Glomerular visceral epithelial cell (primary cell): ENCODE measurements around the gene IPPK.

Source experiments
- DNase-seq: peaks from one replicate; pipeline ENCODE4 v3.0.0-alpha.2; 2016; ENCODE audit errors: extremely low spot score

The IPPK gene, protein sequence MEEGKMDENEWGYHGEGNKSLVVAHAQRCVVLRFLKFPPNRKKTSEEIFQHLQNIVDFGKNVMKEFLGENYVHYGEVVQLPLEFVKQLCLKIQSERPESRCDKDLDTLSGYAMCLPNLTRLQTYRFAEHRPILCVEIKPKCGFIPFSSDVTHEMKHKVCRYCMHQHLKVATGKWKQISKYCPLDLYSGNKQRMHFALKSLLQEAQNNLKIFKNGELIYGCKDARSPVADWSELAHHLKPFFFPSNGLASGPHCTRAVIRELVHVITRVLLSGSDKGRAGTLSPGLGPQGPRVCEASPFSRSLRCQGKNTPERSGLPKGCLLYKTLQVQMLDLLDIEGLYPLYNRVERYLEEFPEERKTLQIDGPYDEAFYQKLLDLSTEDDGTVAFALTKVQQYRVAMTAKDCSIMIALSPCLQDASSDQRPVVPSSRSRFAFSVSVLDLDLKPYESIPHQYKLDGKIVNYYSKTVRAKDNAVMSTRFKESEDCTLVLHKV

DNA sequence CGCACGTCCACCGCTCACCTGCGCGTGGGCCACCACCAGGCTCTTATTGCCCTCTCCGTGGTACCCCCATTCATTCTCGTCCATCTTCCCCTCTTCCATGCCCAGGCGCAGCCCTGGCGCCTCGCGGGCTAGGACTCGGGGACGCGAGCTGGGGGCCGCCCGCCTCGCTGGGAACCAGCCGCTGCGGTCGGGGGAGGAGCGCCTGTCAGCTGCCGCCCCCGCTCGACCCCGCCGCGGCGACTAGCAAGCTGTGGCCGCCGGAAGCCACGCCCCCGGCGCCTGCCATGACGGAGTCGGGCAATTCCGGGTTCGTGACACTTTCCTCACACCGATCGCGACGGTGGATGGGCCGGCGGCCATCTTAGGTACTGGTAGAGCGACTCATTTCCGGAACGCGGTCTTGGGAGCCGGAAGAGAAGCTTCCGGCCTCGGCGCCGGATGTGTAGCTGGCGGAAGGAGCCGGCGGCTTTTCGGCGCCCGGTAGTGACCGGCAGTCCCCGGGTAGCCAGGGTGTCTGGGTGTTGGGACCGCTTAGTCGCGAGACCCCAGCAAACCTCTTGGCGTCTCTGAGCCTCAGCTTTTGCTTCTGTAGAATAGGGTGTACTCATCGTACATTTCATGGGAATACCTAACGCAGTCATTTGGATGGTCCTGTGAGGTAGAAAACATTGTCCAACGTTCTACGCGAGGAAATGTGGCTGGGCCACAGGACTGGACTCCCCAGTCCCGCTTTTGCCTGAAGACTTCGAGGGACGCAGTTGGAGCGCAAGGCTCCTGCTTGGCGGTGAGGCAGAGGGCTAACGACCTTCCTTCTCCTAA, at the start of gene IPPK:
TSS of gene IPPK (minus strand) at position 242 of the 819 bp plus-strand sequence. CDS start at position 99, 143 bp downstream.
- DNase-seq = peak; percentile 99

DNA sequence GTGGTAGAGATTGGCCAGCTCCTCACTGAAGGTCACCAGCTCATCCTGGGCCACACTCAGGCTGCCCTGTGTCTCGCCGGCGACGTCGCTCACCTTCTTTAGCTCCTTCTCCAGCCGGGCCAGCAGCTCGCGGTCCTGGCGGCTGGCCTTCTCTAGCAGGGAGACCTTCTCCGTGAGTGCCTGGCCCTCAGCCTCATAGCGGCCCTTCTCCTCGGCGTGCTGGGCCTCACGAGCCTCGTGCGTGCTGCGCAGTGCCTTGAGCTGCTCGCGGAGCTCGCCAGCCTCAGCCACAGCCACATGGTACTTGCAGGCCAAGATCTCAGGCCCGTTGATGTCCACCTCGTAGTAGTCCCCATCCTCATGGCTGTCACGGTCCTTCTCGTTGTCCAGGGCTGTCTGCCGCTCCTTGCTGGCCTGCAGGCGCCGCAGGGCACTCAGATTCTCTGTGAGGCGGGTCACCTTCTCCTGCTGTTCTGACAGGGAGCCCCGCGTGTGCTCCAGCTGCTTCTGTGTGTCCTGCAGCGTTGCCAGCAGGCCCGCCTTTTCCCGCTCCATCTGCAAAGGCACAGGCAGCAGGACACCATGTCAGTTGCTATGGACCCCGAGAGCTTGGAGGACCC, 49.2 kb upstream of the IPPK start:
- DNase-seq = no peak

DNA sequence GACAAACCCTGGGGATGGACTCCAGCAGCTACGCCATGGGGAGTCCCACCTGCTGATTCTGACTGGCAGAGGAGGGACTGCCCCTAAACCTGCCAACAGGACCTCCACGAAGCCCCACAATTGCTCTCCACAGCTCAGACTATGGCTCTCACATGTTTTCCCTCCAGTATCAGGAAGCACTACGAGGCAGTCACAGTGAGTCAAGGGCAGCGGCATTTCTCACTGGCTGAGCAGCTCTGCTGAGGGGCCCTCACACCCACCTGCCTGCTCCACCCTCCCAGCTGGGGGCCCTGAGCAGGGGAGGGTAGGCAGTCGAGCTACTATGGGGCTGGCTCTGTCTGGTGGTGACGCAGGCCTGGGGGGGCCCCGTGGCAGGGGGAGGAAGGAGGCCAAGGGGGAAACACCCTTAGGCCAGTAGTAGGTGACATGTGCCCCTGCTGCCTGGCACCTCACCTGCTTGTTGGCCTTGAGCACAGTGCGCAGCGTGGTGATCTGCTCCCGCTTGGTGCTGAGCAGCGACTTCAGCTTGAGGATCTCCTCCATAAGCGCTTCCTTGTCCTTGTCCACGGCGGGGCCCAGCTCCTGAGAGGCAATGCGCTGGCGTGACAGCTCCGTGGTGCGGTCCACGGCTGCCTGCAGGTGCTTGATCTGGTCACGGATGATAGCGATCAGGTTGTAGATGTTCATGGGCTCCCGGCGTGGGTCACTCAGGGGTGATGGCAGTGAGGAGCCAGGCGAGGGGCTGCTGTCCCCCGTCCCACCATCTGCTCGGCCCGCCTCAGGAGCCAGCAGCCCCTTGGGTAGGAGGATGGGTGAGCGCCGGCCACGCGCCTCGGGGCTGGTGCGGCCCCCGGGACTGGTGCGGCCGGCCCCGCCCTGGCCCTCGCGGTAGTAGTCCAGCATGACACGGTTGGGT, 48.4 kb upstream of the IPPK start:
- DNase-seq = no peak

DNA sequence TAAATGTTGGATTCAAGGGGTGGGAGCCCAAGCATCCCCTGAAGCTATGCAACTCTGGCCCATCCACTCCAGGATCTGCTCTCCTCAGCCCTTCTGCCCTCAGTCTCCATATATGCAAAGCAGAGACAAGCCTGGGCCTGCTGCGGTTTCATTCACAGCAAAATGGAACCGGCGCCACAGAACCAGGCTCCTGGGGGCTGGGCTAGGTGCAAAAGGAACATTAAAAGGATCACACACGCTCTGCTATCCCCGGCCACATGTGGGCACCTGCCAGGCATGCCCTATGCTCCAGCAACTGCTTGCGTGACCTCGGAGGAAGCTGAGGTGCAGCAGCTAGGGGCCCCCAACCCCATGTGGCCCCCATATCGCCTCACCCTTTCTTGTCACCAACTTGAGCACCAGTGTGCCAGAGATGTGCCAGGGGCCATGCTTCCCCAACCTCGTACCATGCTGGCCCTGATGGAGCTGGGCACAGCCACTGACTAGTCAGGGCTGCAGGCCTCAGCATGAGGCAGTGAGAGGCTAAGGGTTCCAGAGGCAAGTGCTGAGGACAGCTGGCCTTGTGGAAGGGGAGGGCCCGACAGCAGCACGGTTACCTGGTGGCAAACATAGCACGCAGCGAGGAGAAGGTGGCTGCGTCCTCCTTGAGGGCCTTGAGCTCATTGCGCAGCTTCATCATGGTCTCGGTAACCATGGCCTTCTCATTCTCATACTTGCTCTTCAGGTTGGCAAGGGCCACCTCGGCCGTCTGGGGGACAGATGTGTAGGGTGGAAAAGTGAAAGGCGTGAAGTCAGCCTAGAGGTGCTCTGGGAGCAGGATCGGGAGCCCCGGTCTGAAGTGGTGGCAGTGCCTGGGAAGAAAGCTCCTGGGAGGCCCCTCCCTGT, 47.5 kb upstream of the IPPK start:
- DNase-seq = no peak

DNA sequence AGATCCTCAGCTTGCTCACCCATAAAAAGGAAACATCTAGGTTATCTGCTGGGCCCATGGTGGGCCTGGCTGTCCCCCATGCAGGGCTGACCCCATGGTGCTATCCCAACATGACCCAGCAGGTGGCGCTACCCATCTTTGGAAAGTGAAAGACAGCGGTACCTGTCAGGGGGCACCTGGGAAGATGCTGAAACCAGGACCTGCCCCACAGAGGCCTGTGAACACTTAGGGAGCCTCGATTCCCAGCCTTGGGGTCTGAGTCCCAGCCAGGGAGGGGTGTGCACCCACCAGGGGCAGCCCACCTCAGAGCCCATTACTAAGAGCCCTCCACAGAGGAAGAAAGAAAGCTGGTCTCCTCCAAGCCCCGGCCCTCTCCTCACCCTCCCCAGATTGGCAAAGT, 46.6 kb upstream of the IPPK start:
- peak; percentile 58 for DNase-seq

DNA sequence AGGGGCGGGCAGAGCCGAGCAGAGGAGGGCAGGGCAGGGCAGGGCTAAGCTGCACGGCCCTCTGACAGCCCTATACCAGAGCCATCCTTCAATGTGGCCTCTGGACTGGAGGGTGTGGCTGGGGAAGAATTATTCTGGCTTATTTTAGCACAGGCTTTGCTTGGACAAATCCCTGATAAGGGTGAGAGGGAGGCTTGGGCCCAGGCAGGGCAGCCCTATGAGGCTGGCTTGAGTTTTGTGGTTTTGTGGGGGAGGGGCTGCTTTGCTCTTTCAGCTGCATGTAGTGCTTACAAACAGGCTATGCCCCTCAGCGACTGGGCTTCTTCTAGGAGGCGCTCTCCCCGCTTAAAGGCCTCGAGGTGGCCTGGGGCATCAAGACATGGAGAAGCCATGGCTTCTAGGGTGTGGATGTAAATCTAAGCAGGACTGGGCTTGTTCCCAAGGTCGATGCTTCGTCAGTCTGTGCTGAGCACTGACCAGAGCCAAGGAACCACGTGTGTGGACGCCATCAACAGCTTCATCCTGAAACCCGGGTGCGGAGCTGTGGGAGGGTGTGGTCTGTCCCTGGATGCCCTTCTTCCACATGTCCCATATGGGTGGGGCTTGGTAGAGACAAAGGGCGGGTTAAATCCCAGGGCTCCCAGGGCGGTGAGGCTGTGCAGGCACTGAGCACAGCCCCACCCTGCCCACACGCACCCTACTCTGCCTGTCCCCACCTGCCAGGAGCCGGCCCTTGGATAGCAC, 45.7 kb upstream of the IPPK start:
- DNase-seq = no peak

DNA sequence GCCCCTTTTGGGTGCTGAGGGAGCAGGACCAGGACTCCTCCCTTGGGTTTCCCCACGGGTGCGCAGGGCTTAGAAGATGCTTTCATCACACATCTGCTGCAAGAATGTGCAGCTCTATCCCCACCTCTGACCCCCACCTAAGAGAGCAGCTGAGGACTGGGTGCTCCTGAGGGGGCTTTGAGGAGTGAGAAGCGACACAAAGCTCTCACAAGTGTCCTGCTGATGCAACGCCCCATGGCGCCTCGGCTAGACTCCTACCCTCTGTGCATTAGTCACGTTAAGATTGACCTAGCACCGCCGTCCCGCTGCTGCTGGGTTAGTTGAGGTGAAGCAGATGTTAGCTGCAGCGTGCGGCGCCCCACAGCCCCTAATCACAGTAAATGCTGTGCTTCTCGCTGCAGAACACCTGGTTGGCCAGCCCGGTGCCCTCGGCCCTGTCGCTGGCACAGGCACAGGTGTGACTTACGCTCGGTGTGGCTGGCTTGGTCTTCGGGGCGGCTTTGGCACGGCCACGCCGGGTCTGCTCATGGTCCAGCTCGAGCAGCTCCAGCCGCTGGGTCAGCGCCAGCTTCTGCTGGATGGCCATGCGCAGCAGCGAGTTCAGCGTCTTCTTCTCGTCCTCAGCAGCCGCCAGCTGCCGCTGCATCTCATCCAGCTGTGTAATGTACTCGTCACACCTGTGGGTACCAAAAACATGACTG, 45.0 kb upstream of the IPPK start:
- DNase-seq = no peak

DNA sequence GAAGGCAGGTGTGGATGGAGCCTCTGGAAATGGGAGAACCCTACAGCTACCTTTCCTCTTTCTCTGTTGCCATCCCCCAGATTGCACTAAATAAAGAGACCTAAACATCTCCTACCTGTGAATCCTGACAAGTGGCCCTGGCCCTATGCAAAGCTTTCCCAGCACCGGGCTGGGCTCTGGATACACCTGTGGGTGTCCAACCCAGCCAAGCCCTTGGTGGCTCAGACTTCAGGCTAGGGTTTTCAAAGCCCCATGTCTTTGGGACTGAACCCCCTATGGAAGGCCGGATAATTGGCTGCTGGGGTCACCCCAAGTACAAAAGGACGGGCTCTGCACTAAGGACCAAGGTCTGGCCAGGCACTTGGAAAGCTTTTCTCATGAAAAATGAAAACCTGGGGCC, 44.1 kb upstream of the IPPK start:
- no peak for DNase-seq

DNA sequence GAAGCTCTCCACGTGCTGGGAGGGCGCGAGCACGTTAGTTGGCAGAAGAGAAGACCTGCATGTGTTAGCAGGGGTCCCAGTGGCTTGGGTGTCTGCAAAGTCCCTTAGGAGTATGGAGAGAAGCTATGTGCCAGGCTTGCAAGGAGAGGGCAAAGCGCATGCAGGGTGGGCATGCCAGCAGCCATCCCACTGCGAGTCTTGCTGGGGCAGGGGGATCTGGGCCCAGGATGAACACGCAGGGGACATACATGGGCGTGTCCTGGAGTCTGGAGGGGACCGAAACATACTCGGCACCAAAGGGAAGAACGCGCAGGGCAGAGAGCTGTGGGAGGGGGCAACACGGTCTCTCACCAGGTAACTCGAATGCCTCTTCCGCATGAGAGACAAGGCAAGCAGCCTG, 43.6 kb upstream of the IPPK start:
- DNase-seq = no peak

DNA sequence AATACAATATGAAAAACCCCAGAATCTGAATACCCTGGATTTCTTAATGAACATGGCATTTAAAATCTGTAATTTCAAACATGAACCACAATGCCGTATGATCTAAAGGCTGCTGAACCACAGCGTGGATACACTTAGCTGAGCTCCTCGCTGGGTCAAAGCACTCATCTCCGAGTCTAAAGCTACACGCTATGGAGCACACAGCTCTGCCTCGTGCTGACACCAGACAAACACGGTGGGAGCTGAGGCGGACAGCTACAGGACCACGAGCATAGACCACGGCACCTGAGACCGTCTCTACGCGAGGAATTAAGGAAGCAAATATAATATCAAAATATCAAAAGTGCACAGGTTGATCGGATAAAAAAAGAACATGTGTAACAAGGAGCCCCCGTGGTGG, 42.8 kb upstream of the IPPK start:
- DNase-seq = no peak

DNA sequence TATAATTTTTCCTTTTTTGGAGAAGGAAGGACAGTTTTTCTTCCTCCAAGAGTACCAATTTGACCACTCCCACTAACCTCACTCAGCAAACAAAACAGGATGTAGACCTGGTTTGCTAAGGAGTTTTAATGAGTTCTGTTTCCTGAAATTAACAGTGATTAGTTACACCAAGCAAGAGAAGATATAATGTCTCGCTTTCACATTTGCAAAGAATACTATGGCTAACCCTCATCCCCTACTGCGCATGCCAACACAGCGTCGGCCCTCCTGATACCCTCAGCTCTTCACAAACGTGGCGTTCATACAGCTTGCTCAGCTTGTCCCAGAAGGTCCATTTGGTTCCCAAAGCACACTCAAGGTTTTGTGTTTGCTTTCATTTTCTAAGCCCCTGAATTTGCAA, 41.9 kb upstream of the IPPK start:
- no peak for DNase-seq

DNA sequence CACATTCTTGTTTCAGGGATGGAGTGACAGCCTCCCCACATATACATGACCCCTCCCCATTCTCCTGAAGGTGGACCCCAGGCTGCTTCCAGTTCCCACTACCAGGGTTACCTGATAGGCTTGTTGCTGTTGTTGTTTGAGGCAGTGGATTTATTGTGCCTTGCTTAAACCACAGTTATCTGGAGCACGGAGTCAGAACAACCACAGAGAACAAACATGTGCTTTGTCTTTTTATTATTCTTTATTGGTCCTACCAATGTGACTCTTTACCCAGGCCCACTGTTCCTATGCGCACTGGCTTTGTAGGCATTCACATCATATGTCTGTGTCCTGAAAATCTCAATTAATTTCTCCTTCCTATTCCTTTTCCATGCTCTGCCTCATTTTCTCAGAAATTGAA, 41.2 kb upstream of the IPPK start:
- DNase-seq = no peak

DNA sequence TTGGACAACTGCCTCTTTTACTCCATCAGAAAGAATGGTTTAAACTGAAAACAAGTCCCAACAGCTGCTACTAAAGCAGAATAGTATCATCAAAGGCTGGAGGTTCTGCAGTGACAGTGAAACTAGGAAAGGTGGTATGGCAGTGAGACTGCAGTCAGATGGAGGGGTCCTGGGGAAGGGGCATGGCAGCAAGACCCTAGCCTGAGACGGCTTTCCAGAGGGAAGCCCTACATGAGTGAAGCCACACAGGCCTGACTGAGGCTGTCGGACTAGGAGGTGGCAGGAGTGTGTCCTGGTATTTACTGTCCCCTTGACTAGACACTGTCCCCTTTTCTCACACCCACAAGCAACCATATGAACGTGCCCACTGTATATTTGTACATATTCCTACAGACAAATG, 40.4 kb upstream of the IPPK start:
- DNase-seq = no peak

DNA sequence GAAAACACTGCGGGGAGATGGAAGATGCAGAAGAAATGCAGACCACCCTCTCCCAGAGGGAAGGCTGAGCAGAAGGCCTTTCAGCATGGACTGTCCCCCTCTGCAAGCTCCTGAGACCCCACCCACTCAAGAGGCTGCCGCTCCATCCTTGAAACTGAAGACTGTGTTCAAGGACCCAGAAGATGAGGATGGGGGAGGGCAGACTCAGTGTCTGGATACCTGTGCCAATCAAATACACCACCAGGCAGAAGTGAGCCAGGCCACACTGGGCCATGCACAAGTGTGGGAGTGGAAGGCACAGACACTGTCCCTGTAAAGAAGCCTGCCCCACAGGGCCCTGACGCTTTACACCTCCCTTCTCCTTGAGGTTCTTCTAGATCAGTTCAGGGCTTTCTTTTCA, 40.0 kb upstream of the IPPK start:
- no peak for DNase-seq

DNA sequence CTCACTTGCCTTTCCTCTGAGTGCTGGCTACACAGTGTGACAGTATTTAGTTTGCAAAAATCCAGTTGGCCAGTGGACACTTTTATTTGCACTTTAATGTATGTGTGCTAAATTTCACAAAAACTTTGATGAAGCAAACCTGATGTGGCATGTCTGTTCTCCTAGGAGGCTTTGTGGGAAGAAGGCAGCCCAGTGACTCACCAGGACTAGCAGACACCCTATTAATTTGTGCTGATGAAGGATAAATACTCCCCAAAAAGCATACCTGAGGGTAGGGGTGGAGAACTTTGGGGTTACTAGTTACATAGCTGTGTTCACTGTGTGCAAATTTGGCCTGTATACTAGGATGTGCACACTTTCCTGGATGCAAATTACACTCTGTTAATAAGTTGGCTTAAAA, 39.3 kb upstream of the IPPK start:
- DNase-seq = no peak

DNA sequence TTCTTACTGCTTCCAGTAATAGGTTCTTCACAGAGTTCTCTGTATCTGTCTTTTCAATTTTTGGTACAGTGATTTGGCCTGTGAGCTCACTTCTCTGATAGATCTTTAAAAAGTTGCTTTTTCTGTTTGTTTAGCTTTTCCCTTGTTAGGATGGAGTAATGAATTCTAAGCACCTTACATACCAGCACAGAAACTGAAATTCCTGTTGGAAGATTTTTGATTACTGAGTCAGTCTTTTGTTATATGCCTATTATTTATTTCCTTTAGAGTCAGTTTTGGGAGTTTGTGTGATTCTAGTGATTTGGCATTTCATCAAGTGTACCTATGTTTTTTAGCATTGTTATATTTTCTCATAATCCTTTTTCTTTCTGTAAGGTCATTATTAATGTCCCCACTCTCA, 37.6 kb upstream of the IPPK start:
- no peak for DNase-seq

DNA sequence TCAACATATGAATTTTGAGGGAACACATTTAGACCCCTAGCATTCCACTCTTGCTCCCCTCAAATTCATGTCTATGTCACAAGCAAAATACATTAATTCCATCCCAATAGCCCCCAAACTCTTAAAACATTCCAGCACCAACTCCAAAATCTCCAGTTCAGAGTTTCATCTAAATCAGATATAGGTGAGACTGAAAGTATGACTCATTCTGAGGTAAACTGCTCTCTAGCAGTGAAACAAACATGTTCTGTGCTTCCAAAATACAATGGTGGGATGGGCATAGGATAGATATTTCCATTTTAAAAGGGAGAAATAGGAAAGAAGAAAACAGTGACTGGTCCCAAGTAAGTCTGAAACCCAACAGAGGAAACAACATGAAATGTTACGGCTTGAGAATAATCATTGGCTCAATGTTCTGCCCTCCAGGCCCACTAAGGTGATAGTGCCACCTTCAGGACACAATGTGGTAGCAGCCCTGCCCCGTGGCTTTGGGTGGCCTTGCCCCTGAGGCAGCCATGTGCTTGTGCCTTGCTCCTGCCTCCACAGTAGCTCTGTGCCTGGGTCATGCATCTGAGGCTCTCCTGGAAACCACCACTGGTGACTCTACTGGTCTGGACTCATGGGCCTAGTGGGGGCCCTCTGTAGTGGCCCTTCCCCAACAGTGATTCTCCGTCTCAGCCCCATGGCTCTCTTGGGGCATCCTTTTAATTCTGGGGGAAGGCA, 36.4 kb upstream of the IPPK start:
- DNase-seq = peak; percentile 29

DNA sequence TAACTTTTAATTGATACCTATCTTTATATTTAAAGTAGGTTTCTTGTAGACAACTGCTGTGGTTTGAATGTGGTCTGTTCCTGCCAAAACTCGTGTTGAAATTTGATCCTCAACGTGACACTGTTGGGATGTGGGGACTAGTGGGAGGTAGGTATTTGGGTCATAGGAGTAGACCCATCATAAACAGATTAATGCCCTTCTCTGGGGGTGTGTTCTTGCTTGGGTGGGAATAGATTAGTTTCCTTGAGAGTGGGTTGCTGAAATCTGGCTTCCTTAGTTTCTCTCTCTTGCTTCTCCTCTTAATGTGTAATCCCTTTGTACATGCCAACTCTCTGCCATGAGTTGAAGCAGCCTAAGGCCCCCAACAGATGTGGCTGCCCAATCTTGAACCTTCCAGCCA, 34.6 kb upstream of the IPPK start:
- no peak for DNase-seq
